ENCODE results near the gene NOL6. TPM values are rescaled to one million over a fixed set of nuclear protein-coding genes. Genes with fewer than 3 reads are reported as not detected.

Gene NOL6
- total and polyA plus RNA-seq, 2 of the 8 experiments (the other 6 are each of a cell fraction or from before 2014, with no cell fraction given), result 44.0 to 55.0 TPM

GRCh38 chr9:33429256-33429985 lies 44.3 kb downstream of the NOL6 start (continued):
- TF ChIP-seq, protein P1, sequence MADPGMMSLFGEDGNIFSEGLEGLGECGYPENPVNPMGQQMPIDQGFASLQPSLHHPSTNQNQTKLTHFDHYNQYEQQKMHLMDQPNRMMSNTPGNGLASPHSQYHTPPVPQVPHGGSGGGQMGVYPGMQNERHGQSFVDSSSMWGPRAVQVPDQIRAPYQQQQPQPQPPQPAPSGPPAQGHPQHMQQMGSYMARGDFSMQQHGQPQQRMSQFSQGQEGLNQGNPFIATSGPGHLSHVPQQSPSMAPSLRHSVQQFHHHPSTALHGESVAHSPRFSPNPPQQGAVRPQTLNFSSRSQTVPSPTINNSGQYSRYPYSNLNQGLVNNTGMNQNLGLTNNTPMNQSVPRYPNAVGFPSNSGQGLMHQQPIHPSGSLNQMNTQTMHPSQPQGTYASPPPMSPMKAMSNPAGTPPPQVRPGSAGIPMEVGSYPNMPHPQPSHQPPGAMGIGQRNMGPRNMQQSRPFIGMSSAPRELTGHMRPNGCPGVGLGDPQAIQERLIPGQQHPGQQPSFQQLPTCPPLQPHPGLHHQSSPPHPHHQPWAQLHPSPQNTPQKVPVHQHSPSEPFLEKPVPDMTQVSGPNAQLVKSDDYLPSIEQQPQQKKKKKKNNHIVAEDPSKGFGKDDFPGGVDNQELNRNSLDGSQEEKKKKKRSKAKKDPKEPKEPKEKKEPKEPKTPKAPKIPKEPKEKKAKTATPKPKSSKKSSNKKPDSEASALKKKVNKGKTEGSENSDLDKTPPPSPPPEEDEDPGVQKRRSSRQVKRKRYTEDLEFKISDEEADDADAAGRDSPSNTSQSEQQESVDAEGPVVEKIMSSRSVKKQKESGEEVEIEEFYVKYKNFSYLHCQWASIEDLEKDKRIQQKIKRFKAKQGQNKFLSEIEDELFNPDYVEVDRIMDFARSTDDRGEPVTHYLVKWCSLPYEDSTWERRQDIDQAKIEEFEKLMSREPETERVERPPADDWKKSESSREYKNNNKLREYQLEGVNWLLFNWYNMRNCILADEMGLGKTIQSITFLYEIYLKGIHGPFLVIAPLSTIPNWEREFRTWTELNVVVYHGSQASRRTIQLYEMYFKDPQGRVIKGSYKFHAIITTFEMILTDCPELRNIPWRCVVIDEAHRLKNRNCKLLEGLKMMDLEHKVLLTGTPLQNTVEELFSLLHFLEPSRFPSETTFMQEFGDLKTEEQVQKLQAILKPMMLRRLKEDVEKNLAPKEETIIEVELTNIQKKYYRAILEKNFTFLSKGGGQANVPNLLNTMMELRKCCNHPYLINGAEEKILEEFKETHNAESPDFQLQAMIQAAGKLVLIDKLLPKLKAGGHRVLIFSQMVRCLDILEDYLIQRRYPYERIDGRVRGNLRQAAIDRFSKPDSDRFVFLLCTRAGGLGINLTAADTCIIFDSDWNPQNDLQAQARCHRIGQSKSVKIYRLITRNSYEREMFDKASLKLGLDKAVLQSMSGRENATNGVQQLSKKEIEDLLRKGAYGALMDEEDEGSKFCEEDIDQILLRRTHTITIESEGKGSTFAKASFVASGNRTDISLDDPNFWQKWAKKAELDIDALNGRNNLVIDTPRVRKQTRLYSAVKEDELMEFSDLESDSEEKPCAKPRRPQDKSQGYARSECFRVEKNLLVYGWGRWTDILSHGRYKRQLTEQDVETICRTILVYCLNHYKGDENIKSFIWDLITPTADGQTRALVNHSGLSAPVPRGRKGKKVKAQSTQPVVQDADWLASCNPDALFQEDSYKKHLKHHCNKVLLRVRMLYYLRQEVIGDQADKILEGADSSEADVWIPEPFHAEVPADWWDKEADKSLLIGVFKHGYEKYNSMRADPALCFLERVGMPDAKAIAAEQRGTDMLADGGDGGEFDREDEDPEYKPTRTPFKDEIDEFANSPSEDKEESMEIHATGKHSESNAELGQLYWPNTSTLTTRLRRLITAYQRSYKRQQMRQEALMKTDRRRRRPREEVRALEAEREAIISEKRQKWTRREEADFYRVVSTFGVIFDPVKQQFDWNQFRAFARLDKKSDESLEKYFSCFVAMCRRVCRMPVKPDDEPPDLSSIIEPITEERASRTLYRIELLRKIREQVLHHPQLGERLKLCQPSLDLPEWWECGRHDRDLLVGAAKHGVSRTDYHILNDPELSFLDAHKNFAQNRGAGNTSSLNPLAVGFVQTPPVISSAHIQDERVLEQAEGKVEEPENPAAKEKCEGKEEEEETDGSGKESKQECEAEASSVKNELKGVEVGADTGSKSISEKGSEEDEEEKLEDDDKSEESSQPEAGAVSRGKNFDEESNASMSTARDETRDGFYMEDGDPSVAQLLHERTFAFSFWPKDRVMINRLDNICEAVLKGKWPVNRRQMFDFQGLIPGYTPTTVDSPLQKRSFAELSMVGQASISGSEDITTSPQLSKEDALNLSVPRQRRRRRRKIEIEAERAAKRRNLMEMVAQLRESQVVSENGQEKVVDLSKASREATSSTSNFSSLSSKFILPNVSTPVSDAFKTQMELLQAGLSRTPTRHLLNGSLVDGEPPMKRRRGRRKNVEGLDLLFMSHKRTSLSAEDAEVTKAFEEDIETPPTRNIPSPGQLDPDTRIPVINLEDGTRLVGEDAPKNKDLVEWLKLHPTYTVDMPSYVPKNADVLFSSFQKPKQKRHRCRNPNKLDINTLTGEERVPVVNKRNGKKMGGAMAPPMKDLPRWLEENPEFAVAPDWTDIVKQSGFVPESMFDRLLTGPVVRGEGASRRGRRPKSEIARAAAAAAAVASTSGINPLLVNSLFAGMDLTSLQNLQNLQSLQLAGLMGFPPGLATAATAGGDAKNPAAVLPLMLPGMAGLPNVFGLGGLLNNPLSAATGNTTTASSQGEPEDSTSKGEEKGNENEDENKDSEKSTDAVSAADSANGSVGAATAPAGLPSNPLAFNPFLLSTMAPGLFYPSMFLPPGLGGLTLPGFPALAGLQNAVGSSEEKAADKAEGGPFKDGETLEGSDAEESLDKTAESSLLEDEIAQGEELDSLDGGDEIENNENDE (IDR thresholded peaks at IDR 0.05; ENCODE audit: insufficient replicate concordance, low read length), result no peak
- TF ChIP-seq ASH2L (IDR thresholded peaks at IDR 0.05; ENCODE audit: low read length), result no peak
